Endodermal cell (in vitro differentiated cells): ENCODE data around the gene MYL11. TPM values are rescaled to one million over a fixed set of nuclear protein-coding genes. Genes with fewer than 3 reads are reported as not detected.

Experiments used
- DNase-seq: peaks from one replicate; pipeline ENCODE4 v3.0.0-alpha.2; 2017
- H3K27ac ChIP-seq: 2 replicates; pipeline ENCODE4 v1.5.1; 2013; ENCODE audit warnings: mild to moderate bottlenecking, low read depth, low read length, moderate library complexity
- H3K27me3 ChIP-seq: 2 replicates; pipeline ENCODE4 v1.6.1; 2013; ENCODE audit warnings: mild to moderate bottlenecking, low read length, moderate library complexity; ENCODE audit not compliant: insufficient read depth, control insufficient read depth, poor library complexity, severe bottlenecking
- H3K36me3 ChIP-seq: 2 replicates; pipeline ENCODE4 v1.7.0; 2013; ENCODE audit warnings: mild to moderate bottlenecking, low read length, moderate library complexity; ENCODE audit not compliant: control insufficient read depth, insufficient read depth
- H3K4me1 ChIP-seq: one replicate; pipeline ENCODE4 v1.7.0; 2013; ENCODE audit warnings: low read length; ENCODE audit not compliant: control insufficient read depth, insufficient read depth
- H3K4me3 ChIP-seq: 2 replicates; pipeline ENCODE4 v1.5.1; 2013; ENCODE audit warnings: mild to moderate bottlenecking, low read length, moderate library complexity
- H3K9ac ChIP-seq: 2 replicates; pipeline ENCODE4 v1.6.1; 2013; ENCODE audit warnings: mild to moderate bottlenecking, low read length, moderate library complexity; ENCODE audit not compliant: poor library complexity, severe bottlenecking; ENCODE audit errors: extremely low read depth
- H3K9me3 ChIP-seq: 2 replicates; pipeline ENCODE4 v1.6.1; 2013; ENCODE audit warnings: mild to moderate bottlenecking, low read length, moderate library complexity; ENCODE audit not compliant: control insufficient read depth
- H3K27ac Mint-ChIP-seq: 2 replicates; pipeline ENCODE4 v1.8.0; 2020; ENCODE audit warnings: mixed read lengths
- H3K27me3 Mint-ChIP-seq: 2 replicates; pipeline ENCODE4 v1.8.0; 2021; ENCODE audit warnings: mild to moderate bottlenecking, mixed read lengths; ENCODE audit not compliant: insufficient read depth
- H3K36me3 Mint-ChIP-seq: 2 replicates; pipeline ENCODE4 v1.8.0; 2020; ENCODE audit warnings: low read depth, mixed read lengths
- H3K4me1 Mint-ChIP-seq: 2 replicates; pipeline ENCODE4 v1.8.0; 2020; ENCODE audit warnings: mixed read lengths
- H3K4me3 Mint-ChIP-seq: 2 replicates; pipeline ENCODE4 v1.8.0; 2020; ENCODE audit warnings: mild to moderate bottlenecking, moderate library complexity, mixed read lengths
- H3K9me3 Mint-ChIP-seq: 2 replicates; pipeline ENCODE4 v1.8.0; 2020; ENCODE audit warnings: mild to moderate bottlenecking, mixed read lengths
- CTCF ChIP-seq: fragments of 200-600 bp; sonication (generic); conservative IDR thresholded peaks from 2 replicates; pipeline ENCODE4 v1.5.0; 2021; ENCODE audit warnings: antibody characterized with exemption, mild to moderate bottlenecking
- WGBS, 2 experiments: methylation state at CpG; one replicate each; pipeline versions ENCODE4 v1.1.5 to v1.1.7; 2013; ENCODE audit warnings: missing lambda C conversion rate in 2 of 2, mixed read lengths in 1 of 2; ENCODE audit not compliant: insufficient coverage in 1 of 2, insufficient read length in 1 of 2; 5-methylcytosine and 5-hydroxymethylcytosine counted together
- total RNA-seq, 2 donors: library from RNA; stranded (reverse); fragmentation: NEBNext Ultra II Directional in 1 of 2; extraction: Animal tissue kit (Norgen Biotek cat#: 25700) in 1 of 2; gene quantifications; 2 replicates in 1 of 2; 3 replicates in 1 of 2; pipeline ENCODE4 v1.2.1, GENCODE V29; 2021

MYL11 gene
- total RNA-seq, 2 donors from 2014 or later, result 1.2 TPM; not detected in 1

GRCh38 chr16:30380803-30381208 lies 6.2 kb downstream of the MYL11 start:
- Histone ChIP-seq H3K4me3 (no peak overlapping the region), H3K36me3 (peaks cover 8% of the 10 kb centered on the region), H3K9ac (no peak overlapping the region), H3K27me3 (no peaks in the 10 kb centered on the region), H3K9me3 (no peaks in the 10 kb centered on the region), H3K4me1 (peaks cover 3% of the 10 kb centered on the region), H3K27ac (no peak overlapping the region)
- H3K27me3 Mint-ChIP-seq, result peaks cover 4% of the 10 kb centered on the region
- 95% methylated on average over 4 to 6 of the region's 6 CpGs for WGBS, 2 experiments
- no peak overlapping the region for H3K4me3 Mint-ChIP-seq
- no peak for TF ChIP-seq CTCF
- peaks cover 3% of the 10 kb centered on the region for H3K36me3 Mint-ChIP-seq
- H3K27ac Mint-ChIP-seq, result no peak overlapping the region
- H3K9me3 Mint-ChIP-seq, result peaks cover 2% of the 10 kb centered on the region
- no peak for DNase-seq
- H3K4me1 Mint-ChIP-seq, result peaks cover 5% of the 10 kb centered on the region

GRCh38 chr16:30381291-30382041 lies 6.9 kb downstream of the MYL11 start:
- TF ChIP-seq CTCF, result no peak
- Histone ChIP-seq H3K9ac (no peak overlapping the region), H3K36me3 (peaks cover 8% of the 10 kb centered on the region), H3K27ac (no peak overlapping the region), H3K4me3 (no peak overlapping the region), H3K27me3 (no peaks in the 10 kb centered on the region), H3K4me1 (peaks cover 3% of the 10 kb centered on the region), H3K9me3 (no peaks in the 10 kb centered on the region)
- H3K27ac Mint-ChIP-seq, result peak overlapping the region; percentile 39
- peaks cover 4% of the 10 kb centered on the region for H3K27me3 Mint-ChIP-seq
- H3K9me3 Mint-ChIP-seq, result peaks cover 2% of the 10 kb centered on the region
- DNase-seq, result no peak
- H3K36me3 Mint-ChIP-seq, result peaks cover 3% of the 10 kb centered on the region
- H3K4me1 Mint-ChIP-seq, result peaks cover 5% of the 10 kb centered on the region
- no peak overlapping the region for H3K4me3 Mint-ChIP-seq
- WGBS, 2 experiments, result 92 to 93% methylated on average over 2 to 13 of the region's 13 CpGs

GRCh38 chr16:30382111-30382881 lies 7.7 kb downstream of the MYL11 start, which contains the start of gene SEPTIN1:
SEPTIN1 (minus strand) TSS chr16:30382561; CDS start chr16:30382542, 19 bp downstream.
- Mint-ChIP-seq H3K4me1 (peaks cover 2% of the 10 kb centered on the region), H3K27me3 (peaks cover 4% of the 10 kb centered on the region), H3K9me3 (peaks cover 2% of the 10 kb centered on the region), H3K4me3 (no peak within 1 kb of the TSS), H3K27ac (peak within 1 kb of the TSS; percentile 39), H3K36me3 (peaks cover 3% of the 10 kb centered on the region)
- H3K27ac ChIP-seq, result no peak within 1 kb of the TSS
- no peak within 1 kb of the TSS for H3K9ac ChIP-seq
- 85 to 87% methylated on average over 3 to 11 of the region's 12 CpGs for WGBS, 2 experiments
- no peak within 1 kb of the TSS for H3K4me3 ChIP-seq
- peaks cover 8% of the 10 kb centered on the region for H3K36me3 ChIP-seq
- no peak for DNase-seq
- no peak for TF ChIP-seq CTCF
- H3K4me1 ChIP-seq, result peaks cover 3% of the 10 kb centered on the region
- no peaks in the 10 kb centered on the region for H3K27me3 ChIP-seq
- H3K9me3 ChIP-seq, result no peaks in the 10 kb centered on the region
